ENCODE results near the gene CDK5.

Gene CDK5

GRCh38 chr7:151070574-151070960 lies 12.9 kb upstream of the CDK5 start:
- no peak overlapping the region for H3K4me3 ChIP-seq (ENCODE audit: low read depth, low read length)
- TF ChIP-seq CTCF (IDR thresholded peaks at IDR 0.05; ENCODE audit: borderline replicate concordance, insufficient read depth, low read depth, low read length) = no peak

- H3K4me3 ChIP-seq (ENCODE audit: low read depth, low read length) = no peak overlapping the region
- TF ChIP-seq CTCF (IDR thresholded peaks at IDR 0.05; ENCODE audit: borderline replicate concordance, insufficient read depth, low read depth, low read length) = no peak
Measured at GRCh38 chr7:151069841-151070573, 12.3 kb upstream of the CDK5 start.

- no peak overlapping the region for H3K4me3 ChIP-seq (ENCODE audit: low read depth, low read length)
- no peak for TF ChIP-seq CTCF (IDR thresholded peaks at IDR 0.05; ENCODE audit: borderline replicate concordance, insufficient read depth, low read depth, low read length)
Measured at GRCh38 chr7:151068069-151068773, 10.5 kb upstream of the CDK5 start.

DNA sequence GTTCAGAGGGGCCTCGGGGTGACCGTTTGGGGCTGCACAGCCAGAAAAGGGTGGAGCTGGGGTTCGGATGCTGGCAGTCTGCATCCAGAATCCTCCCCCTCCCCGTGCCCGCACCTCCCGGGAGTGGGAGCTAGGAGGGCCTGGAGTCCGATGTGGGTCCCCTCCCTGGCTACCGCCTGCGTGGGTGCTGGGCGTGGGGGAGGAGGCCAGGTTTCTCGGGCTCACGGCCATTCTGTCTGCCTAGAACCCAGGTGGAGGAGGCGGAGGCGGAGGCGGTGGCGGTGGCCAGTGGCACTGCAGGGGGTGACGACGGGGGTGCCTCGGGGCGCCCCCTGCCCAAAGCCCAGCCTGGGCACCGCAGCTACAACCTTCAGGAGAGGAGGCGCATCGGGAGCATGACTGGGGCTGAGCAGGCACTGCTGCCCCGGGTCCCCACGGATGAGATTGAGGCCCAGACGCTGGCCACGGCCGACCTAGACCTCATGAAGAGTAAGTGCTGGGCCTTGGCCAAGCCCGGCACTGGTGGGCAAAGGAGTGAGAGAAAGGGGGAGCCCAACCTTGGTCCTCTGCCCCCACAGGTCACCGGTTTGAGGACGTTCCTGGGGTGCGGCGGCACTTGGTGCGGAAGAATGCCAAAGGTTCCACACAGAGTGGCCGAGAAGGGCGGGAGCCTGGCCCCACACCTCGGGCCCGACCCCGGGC lies 8.7 kb upstream of the CDK5 start:
- no peak for TF ChIP-seq CTCF (IDR thresholded peaks at IDR 0.05; ENCODE audit: borderline replicate concordance, insufficient read depth, low read depth, low read length)
- no peak overlapping the region for H3K4me3 ChIP-seq (ENCODE audit: low read depth, low read length)

DNA sequence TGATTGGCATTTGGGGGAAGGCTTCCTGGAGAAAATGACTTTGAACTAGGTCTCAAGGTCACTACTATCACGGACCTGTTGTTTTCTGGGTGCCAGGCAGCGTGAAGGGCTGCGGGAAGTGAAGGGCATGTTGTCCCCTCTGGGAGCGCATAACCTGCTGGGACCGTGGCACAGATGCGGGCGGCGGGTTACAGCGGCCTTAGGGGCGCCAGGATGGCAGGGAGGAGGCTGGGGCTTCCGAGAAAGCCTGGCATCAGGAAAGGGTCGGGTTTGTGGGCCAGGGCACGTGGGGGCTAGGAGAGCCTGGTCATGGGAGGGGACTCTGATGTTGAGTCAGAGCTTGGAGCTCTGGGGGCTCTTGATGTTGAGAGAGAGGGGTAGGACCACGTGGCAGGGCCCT lies 7.8 kb upstream of the CDK5 start:
- no peak for TF ChIP-seq CTCF (IDR thresholded peaks at IDR 0.05; ENCODE audit: borderline replicate concordance, insufficient read depth, low read depth, low read length)
- H3K4me3 ChIP-seq (ENCODE audit: low read depth, low read length) = no peak overlapping the region

- no peak for TF ChIP-seq CTCF (IDR thresholded peaks at IDR 0.05; ENCODE audit: borderline replicate concordance, insufficient read depth, low read depth, low read length)
- no peak overlapping the region for H3K4me3 ChIP-seq (ENCODE audit: low read depth, low read length)
Measured at GRCh38 chr7:151064993-151065392, 7.3 kb upstream of the CDK5 start.

Data from GM12875 (cell line).